ENCODE data around the gene CSNK1D. TPM values are rescaled to one million over a fixed set of nuclear protein-coding genes. Genes with fewer than 3 reads are reported as not detected.

CSNK1D gene
- polyA plus RNA-seq, 1 donor from 2014 or later: 29.9 TPM

GRCh38 chr17:82317394-82318168 lies 44.1 kb upstream of the CSNK1D start, which contains the start of gene CD7:
Gene CD7, minus strand, starts transcription at chr17:82317608. Its CDS starts 113 bp downstream, at chr17:82317495.
- Histone ChIP-seq H3K4me2 (ENCODE audit: low read length) (no peak within 1 kb of the TSS), H3K9me2 (ENCODE audit: insufficient read depth, low read length) (no peaks in the 10 kb centered on the region), H3K27me3 (ENCODE audit: insufficient read depth, low read depth, low read length) (no peaks in the 10 kb centered on the region), H3K9me3 (ENCODE audit: low read length) (no peaks in the 10 kb centered on the region), H3K4me3 (ENCODE audit: low read length) (no peak within 1 kb of the TSS), H3K79me2 (replicated peaks; ENCODE audit: insufficient read depth, low read length) (no peaks in the 10 kb centered on the region), H3F3A (ENCODE audit: insufficient read depth, low read length, poor library complexity, severe bottlenecking) (no peaks in the 10 kb centered on the region), H3K9ac (ENCODE audit: low read length) (no peak within 1 kb of the TSS), H3K36me3 (ENCODE audit: insufficient read depth, low read length) (no peaks in the 10 kb centered on the region), H4K20me1 (ENCODE audit: insufficient read depth) (no peaks in the 10 kb centered on the region), H2AFZ (ENCODE audit: low read depth, low read length) (no peak within 1 kb of the TSS), H3K27ac (ENCODE audit: low read length) (no peak within 1 kb of the TSS)
- no peak for TF ChIP-seq TAF1 (IDR thresholded peaks at IDR 0.05; ENCODE audit: low read depth)

- no peaks in the 10 kb centered on the region for H3K27me3 ChIP-seq (ENCODE audit: insufficient read depth, low read depth, low read length)
These were observed 43.3 kb upstream of the CSNK1D start for GRCh38 chr17:82316651-82317393.

More at GRCh38 chr17:82316651-82317393, 43.3 kb upstream of the CSNK1D start:
- Histone ChIP-seq H3K79me2 (replicated peaks; ENCODE audit: insufficient read depth, low read length) (no peaks in the 10 kb centered on the region), H3K4me3 (ENCODE audit: low read length) (no peak overlapping the region), H3K4me2 (ENCODE audit: low read length) (no peak overlapping the region), H3K9me2 (ENCODE audit: insufficient read depth, low read length) (no peaks in the 10 kb centered on the region), H3K36me3 (ENCODE audit: insufficient read depth, low read length) (no peaks in the 10 kb centered on the region), H4K20me1 (ENCODE audit: insufficient read depth) (no peaks in the 10 kb centered on the region), H3F3A (ENCODE audit: insufficient read depth, low read length, poor library complexity, severe bottlenecking) (no peaks in the 10 kb centered on the region), H2AFZ (ENCODE audit: low read depth, low read length) (no peak overlapping the region), H3K27ac (ENCODE audit: low read length) (no peak overlapping the region), H3K9ac (ENCODE audit: low read length) (no peak overlapping the region), H3K9me3 (ENCODE audit: low read length) (no peaks in the 10 kb centered on the region)
- TF ChIP-seq REST (IDR thresholded peaks at IDR 0.05; ENCODE audit: borderline replicate concordance) (no peak), SMC3 (conservative IDR thresholded peaks at IDR 0.05; ENCODE audit: poor library complexity) (no peak), EP300 (conservative IDR thresholded peaks at IDR 0.05; ENCODE audit: poor library complexity, severe bottlenecking) (no peak), POLR2AphosphoS5 (IDR thresholded peaks at IDR 0.05) (no peak), TAF1 (IDR thresholded peaks at IDR 0.05; ENCODE audit: low read depth) (no peak), RAD21 (conservative IDR thresholded peaks at IDR 0.05) (no peak)

Data from neural cell (in vitro differentiated cells).